ENCODE results near the gene SPRING1.
A peak's percentile ranks its signal among the peaks of the same experiment; 100 is the strongest.

SPRING1 gene

GRCh38 chr12:116708826-116709756 is 28.8 kb downstream of the SPRING1 start:
- DNase-seq (ENCODE audit: low spot score) = peak; percentile 73

GRCh38 chr12:116707751-116708150 is 30.1 kb downstream of the SPRING1 start:
- no peak for DNase-seq (ENCODE audit: low spot score)

- DNase-seq (ENCODE audit: low spot score) = peak; percentile 75
These were observed 34.6 kb downstream of the SPRING1 start for GRCh38 chr12:116703214-116703795.

DNA sequence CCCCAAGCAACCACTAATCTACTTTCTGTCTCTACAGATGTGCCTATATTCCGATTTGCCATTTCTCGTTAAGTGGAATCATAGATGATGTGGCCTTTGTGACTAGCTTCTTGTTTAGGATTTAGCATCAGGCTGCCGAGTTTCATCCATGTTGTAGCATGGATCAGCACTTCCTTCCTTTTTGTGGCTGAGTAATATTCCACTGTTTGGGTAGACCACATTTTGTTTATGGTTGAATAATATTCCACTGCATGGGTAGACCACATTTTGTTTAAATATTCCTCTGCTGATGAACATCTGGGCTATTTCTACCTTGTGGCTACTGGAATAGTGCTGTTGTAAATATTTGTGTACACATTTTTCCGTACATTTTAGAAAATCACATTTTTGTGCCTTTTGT is 36.4 kb downstream of the SPRING1 start:
- DNase-seq (ENCODE audit: low spot score) = no peak

- no peak for DNase-seq (ENCODE audit: low spot score)
These were observed 37.8 kb downstream of the SPRING1 start for GRCh38 chr12:116700066-116700465.

GRCh38 chr12:116698554-116699075 is 39.3 kb downstream of the SPRING1 start:
- no peak for DNase-seq (ENCODE audit: low spot score)

DNA sequence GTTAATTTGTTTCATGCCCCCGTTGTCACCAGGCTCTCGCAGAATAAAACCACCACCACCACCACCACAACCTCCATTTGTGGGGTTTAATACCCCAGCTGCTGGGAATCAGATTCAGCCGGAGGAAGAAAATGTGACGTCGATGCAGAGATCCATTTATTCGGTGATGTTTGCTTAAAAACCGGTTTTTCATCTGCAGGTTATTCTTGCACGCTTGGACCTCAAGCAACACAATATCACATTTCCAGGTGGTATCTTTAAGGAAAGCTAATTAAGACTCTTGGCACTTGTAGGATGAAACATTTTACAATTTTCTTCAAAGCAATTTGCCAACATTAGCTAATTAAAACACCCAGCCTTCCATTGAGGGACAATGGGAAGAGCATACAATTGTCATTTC is 39.8 kb downstream of the SPRING1 start:
- DNase-seq (ENCODE audit: low spot score) = no peak

DNA sequence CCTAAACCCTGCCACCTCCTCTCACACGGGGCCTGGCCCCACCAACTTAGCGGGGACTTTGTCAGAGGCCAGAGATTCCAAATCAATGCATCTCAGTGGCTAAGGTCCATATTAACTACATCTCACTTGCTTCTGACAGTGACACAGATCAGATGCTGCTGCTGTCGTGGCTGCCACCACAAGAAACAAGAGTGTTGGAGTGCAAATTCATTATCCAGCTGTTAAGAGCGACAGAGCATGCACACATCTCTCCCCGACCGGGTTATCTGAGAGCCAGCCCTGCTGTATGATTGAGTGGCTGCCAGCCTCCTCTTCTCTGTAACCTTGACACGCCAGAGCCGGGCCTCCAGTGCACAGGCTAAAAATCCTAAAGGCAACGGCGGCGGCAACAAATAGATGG is 40.2 kb downstream of the SPRING1 start:
- DNase-seq (ENCODE audit: low spot score) = no peak

- DNase-seq (ENCODE audit: low spot score) = no peak
These were observed 40.6 kb downstream of the SPRING1 start for GRCh38 chr12:116697305-116697704.

DNA sequence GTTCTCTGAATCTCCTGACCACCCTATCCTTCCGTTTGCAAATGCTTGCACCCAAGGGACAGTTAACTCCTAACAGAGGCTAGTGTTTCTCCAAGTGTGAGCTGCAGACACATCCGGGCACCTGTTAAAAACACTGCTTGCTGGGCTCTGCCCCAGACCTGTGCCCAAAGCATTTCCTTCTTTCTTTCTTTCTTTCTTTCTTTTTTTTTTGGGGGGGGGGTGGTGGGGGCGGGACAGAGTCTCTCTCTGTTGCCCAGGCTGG is 42.5 kb downstream of the SPRING1 start:
- no peak for DNase-seq (ENCODE audit: low spot score)

DNA sequence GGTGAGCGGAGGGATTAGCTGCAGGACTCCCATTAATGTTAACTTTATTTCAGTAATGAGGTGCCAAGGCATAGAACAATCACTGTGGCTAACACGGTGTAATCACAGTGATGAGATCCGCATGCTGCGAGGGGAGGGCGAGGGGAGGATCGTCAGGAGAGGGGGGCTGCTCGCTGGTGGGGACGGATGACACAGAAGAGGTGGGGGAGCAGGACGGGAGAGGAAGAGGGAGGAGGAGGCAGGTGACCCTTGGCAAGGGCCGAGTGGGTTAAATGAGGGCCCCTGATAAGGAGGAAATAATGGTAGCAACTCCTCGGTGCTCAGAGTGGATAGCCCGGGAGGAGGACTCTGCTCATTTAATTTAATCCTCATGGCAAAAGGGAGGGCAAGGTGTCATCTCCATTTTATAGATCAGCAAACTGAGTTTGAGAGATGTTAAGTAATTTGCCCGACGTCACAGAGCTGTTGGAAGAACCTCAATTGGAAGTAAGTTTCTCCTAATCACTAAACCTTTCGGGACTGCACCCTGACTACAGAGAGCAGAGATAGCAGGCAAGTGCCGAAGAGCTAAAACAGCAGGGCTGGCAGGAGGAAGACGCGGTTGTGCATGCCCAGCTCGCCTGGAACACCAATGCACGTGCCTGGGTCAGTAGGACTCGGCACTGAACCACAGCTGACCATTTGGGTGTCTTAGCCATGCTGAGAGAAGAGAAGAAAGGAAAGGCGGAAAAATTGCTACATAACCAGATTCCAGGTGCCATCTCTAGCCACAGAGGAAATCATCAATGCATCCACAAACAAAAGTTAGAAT is 43.0 kb downstream of the SPRING1 start:
- DNase-seq (ENCODE audit: low spot score) = no peak

- DNase-seq (ENCODE audit: low spot score) = no peak
These were observed 44.3 kb downstream of the SPRING1 start for GRCh38 chr12:116693286-116694227.

DNA sequence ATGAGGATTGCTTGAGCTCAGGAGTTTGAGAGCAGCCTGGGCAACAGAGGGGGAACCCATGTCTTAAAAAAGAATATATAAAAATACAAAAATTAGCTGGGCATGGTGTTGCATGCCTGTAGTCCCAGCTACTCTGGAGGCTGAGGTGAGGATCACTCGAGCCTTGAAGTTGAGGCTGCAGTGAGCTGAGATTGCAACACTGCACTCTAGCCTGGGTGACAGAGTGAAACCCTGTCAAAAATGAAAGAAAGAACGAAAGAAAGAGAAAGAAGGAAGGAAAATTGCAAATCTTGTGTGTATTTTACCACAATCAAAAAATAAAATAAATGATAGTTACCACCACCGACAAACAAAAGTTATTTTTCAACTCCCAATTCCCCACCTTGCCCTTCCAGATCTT is 45.3 kb downstream of the SPRING1 start:
- DNase-seq (ENCODE audit: low spot score) = no peak

- DNase-seq (ENCODE audit: low spot score) = no peak
These were observed 46.2 kb downstream of the SPRING1 start for GRCh38 chr12:116691636-116692035.

- no peak for DNase-seq (ENCODE audit: low spot score)
These were observed 46.7 kb downstream of the SPRING1 start for GRCh38 chr12:116691205-116691604.

GRCh38 chr12:116689979-116690744 is 47.7 kb downstream of the SPRING1 start:
- no peak for DNase-seq (ENCODE audit: low spot score)

- no peak for DNase-seq (ENCODE audit: low spot score)
These were observed 48.3 kb downstream of the SPRING1 start for GRCh38 chr12:116689521-116689920.

Data from LoVo (cell line).